H1 (cell line): Measurements from ENCODE around the gene ARHGEF28. TPM values are rescaled to one million over a fixed set of nuclear protein-coding genes. Genes with fewer than 3 reads are reported as not detected.

Experiments used
- CTCF ChIA-PET: fragments of 300-600 bp; sonication (Branson Sonifier 250); formaldehyde crosslinking; loops from one replicate; lab custom pipeline; 2021; ENCODE audit not compliant: partially characterized antibody; lab: Charles Lee
- POLR2A ChIA-PET: fragments of 300-600 bp; sonication (Branson Sonifier 250); formaldehyde crosslinking; loops from one replicate; lab custom pipeline; 2021; ENCODE audit warnings: inconsistent platforms; ENCODE audit not compliant: partially characterized antibody; lab: Charles Lee
- DNase-seq, 2 experiments: peaks; one replicate each; pipeline versions ENCODE4 v3.0.0 to v3.0.0-alpha.2; 2010 to 2022; ENCODE audit warnings: low spot score in 2 of 2, low read depth in 1 of 2, mixed read lengths in 1 of 2
- FAIRE-seq: peaks from 2 replicates; lab custom pipeline; 2011; peaks lifted over from hg19 to GRCh38; lab: Jason Lieb, UNC
- H2AFZ ChIP-seq: 2 replicates; pipeline ENCODE4 v1.8.1; 2012; ENCODE audit warnings: low read length, inconsistent platforms
- H2AK5ac ChIP-seq: 2 replicates; pipeline ENCODE4 v1.6.1; 2013; ENCODE audit warnings: low read depth, low read length
- H2BK120ac ChIP-seq: replicated peaks from 2 replicates; pipeline ENCODE3; 2013; ENCODE audit warnings: low read depth, low read length, inconsistent platforms
- H2BK12ac ChIP-seq: 2 replicates; pipeline ENCODE4 v1.6.1; 2013; ENCODE audit warnings: low read depth, low read length
- H2BK15ac ChIP-seq: 2 replicates; pipeline ENCODE4 v1.6.1; 2013; ENCODE audit warnings: low read length
- H2BK20ac ChIP-seq: 2 replicates; pipeline ENCODE4 v1.6.1; 2013; ENCODE audit warnings: low read length
- H2BK5ac ChIP-seq: 2 replicates; pipeline ENCODE4 v1.6.1; 2013; ENCODE audit warnings: low read depth, low read length
- H3K14ac ChIP-seq: 2 replicates; pipeline ENCODE4 v1.6.1; 2013; ENCODE audit warnings: inconsistent platforms; ENCODE audit not compliant: insufficient read length
- H3K18ac ChIP-seq: 2 replicates; pipeline ENCODE4 v1.6.1; 2013; ENCODE audit warnings: low read length; ENCODE audit errors: extremely low read depth
- H3K23ac ChIP-seq: 2 replicates; pipeline ENCODE4 v1.6.1; 2013; ENCODE audit warnings: inconsistent platforms; ENCODE audit not compliant: insufficient read length
- H3K23me2 ChIP-seq: 2 replicates; pipeline ENCODE4 v1.6.1; 2013; ENCODE audit warnings: low read depth, low read length
- H3K27ac ChIP-seq: 2 replicates; pipeline ENCODE4 v1.6.1; 2011; ENCODE audit warnings: low read depth, low read length, inconsistent platforms
- H3K27me3 ChIP-seq, 4 experiments: replicated peaks in 1 of 4; 1 replicate in 1 of 4; 2 replicates in 3 of 4; pipeline versions ENCODE4 v1.6.1 to v1.8.1; 2011 to 2013; ENCODE audit warnings: low read length in 3 of 4, mild to moderate bottlenecking in 3 of 4, inconsistent platforms in 2 of 4, mixed read lengths in 2 of 4, moderate library complexity in 1 of 4; ENCODE audit not compliant: control insufficient read depth in 3 of 4, insufficient read depth in 3 of 4; ENCODE audit errors: extremely low read depth in 1 of 4
- H3K36me3 ChIP-seq, 4 experiments: 2 replicates each; pipeline versions ENCODE4 v1.6.1 to v1.8.1; 2011 to 2013; ENCODE audit warnings: mild to moderate bottlenecking in 4 of 4, low read length in 3 of 4, moderate library complexity in 2 of 4, control low read depth in 1 of 4, inconsistent platforms in 1 of 4; ENCODE audit not compliant: insufficient read depth in 4 of 4, control insufficient read depth in 2 of 4
- H3K4ac ChIP-seq: replicated peaks from 2 replicates; pipeline ENCODE3; 2013; ENCODE audit warnings: low read length, low read depth, mixed read lengths, inconsistent platforms; ENCODE audit not compliant: insufficient read length
- H3K4me1 ChIP-seq, 4 experiments: replicated peaks in 1 of 4; 1 replicate in 1 of 4; 2 replicates in 3 of 4; pipeline versions ENCODE4 v1.6.1 to v1.8.1; 2011 to 2013; ENCODE audit warnings: low read length in 3 of 4, inconsistent platforms in 2 of 4, mixed read lengths in 1 of 4; ENCODE audit not compliant: insufficient read depth in 4 of 4, control insufficient read depth in 3 of 4
- H3K4me2 ChIP-seq, 2 experiments: 2 replicates each; pipeline versions ENCODE4 v1.6.1 to v1.8.1; 2011 to 2013; ENCODE audit warnings: low read depth in 2 of 2, low read length in 2 of 2, control low read depth in 1 of 2, inconsistent platforms in 1 of 2, mild to moderate bottlenecking in 1 of 2; ENCODE audit not compliant: insufficient read depth in 1 of 2
- H3K4me3 ChIP-seq, 4 experiments: fragments of 200-600, 300-600 bp in 1 of 4; sonication (generic), shearing (Covaris generic), sonication (Bioruptor Twin) in 1 of 4; 2 replicates each; pipeline versions ENCODE4 v1.5.1 to v1.8.1; 2011 to 2016; ENCODE audit warnings: low read length in 4 of 4, low read depth in 3 of 4, control low read depth in 2 of 4, inconsistent platforms in 2 of 4, mild to moderate bottlenecking in 2 of 4, mixed read lengths in 1 of 4, moderate library complexity in 1 of 4; ENCODE audit not compliant: insufficient read depth in 2 of 4; ENCODE audit errors: extremely low read depth in 1 of 4
- H3K56ac ChIP-seq: replicated peaks from 2 replicates; pipeline ENCODE3; 2013; ENCODE audit warnings: low read depth, mild to moderate bottlenecking, mixed read lengths, low read length, inconsistent platforms; ENCODE audit not compliant: insufficient read length
- H3K79me1 ChIP-seq: 2 replicates; pipeline ENCODE4 v1.6.1; 2013; ENCODE audit warnings: low read depth, low read length, control low read depth
- H3K79me2 ChIP-seq, 2 experiments: 2 replicates each; pipeline versions ENCODE4 v1.6.1 to v1.8.1; 2012 to 2013; ENCODE audit warnings: low read length in 2 of 2, mild to moderate bottlenecking in 2 of 2, inconsistent platforms in 1 of 2; ENCODE audit not compliant: insufficient read depth in 2 of 2, control insufficient read depth in 1 of 2
- H3K9ac ChIP-seq, 4 experiments: replicated peaks in 1 of 4; 1 replicate in 1 of 4; 2 replicates in 3 of 4; pipeline versions ENCODE4 v1.6.1 to v1.8.1; 2011 to 2013; ENCODE audit warnings: low read depth in 3 of 4, low read length in 3 of 4, control low read depth in 2 of 4, mild to moderate bottlenecking in 2 of 4, moderate library complexity in 2 of 4, inconsistent platforms in 1 of 4; ENCODE audit errors: extremely low read depth in 1 of 4
- H3K9me3 ChIP-seq, 2 experiments: 2 replicates each; pipeline versions ENCODE4 v1.6.1 to v1.8.1; 2012 to 2013; ENCODE audit warnings: mild to moderate bottlenecking in 2 of 2, moderate library complexity in 2 of 2, control low read depth in 1 of 2, inconsistent platforms in 1 of 2, low read depth in 1 of 2, low read length in 1 of 2, mixed read lengths in 1 of 2; ENCODE audit not compliant: insufficient read depth in 2 of 2
- H4K20me1 ChIP-seq, 2 experiments: replicated peaks in 1 of 2; 2 replicates each; pipeline versions ENCODE3 to v1.8.1; 2011 to 2013; ENCODE audit warnings: inconsistent platforms in 2 of 2, low read length in 2 of 2, mild to moderate bottlenecking in 1 of 2; ENCODE audit not compliant: insufficient read depth in 2 of 2, control insufficient read depth in 1 of 2
- H4K5ac ChIP-seq: 2 replicates; pipeline ENCODE4 v1.6.1; 2013; ENCODE audit warnings: low read length, low read depth, mixed read lengths, inconsistent platforms; ENCODE audit not compliant: insufficient read length
- H4K8ac ChIP-seq: 2 replicates; pipeline ENCODE4 v1.8.0; 2013; ENCODE audit warnings: mild to moderate bottlenecking, moderate library complexity, low read length, inconsistent platforms; ENCODE audit not compliant: insufficient read depth; ENCODE audit errors: extremely low read depth
- H4K91ac ChIP-seq: replicated peaks from 2 replicates; pipeline ENCODE3; 2013; ENCODE audit warnings: low read length, mixed read lengths, inconsistent platforms; ENCODE audit not compliant: insufficient read length
- BACH1 ChIP-seq: IDR thresholded peaks from 2 replicates; pipeline ENCODE4 v1.6.1; 2012; ENCODE audit warnings: low read length, improper control_type of control experiment
- BCL11A ChIP-seq, 2 experiments: IDR thresholded peaks; one replicate each; pipeline ENCODE4 v1.6.1; 2011; ENCODE audit warnings: low read depth in 2 of 2, low read length in 2 of 2, mild to moderate bottlenecking in 2 of 2
- SIX5 ChIP-seq: IDR thresholded peaks from 2 replicates; pipeline ENCODE4 v1.6.1; 2011; ENCODE audit warnings: mild to moderate bottlenecking, low read depth, low read length
- WGBS, 2 experiments: shearing (Covaris generic) in 1 of 2; methylation state at CpG; one replicate each; pipeline versions ENCODE4 v1.1.6 to v1.1.7; 2013 to 2015; ENCODE audit warnings: low lambda C conversion rate in 2 of 2, mixed read lengths in 2 of 2, inconsistent platforms in 1 of 2, low coverage in 1 of 2, missing lambda C conversion rate in 1 of 2; ENCODE audit not compliant: insufficient replicate concordance in 2 of 2, insufficient coverage in 1 of 2, insufficient read length in 1 of 2; ENCODE audit errors: extremely low coverage in 1 of 2, missing lambda C conversion rate in 1 of 2; 5-methylcytosine and 5-hydroxymethylcytosine counted together
- polyA plus RNA-seq, 7 experiments: library from polyadenylated mRNA; depleted of rRNA in 3 of 7; stranded (reverse) in 5 of 7; unstranded in 2 of 7; fragments of >200 nt in 5 of 7; fragments of 200-250 nt in 2 of 7; gene quantifications; 1 replicate in 5 of 7; 2 replicates in 1 of 7; 4 replicates in 1 of 7; pipeline versions ENCODE4 v1.2.1 to v1.2.3, GENCODE V29; 2011 to 2013; ENCODE audit warnings: missing spikeins in 2 of 7, mixed read lengths in 2 of 7
- total RNA-seq: library from RNA; stranded (reverse); fragmentation: NEBNext Ultra II Directional; extraction: Animal tissue kit (Norgen Biotek cat#: 25700); gene quantifications from 2 replicates; pipeline ENCODE4 v1.2.1, GENCODE V29; 2021

ARHGEF28 gene
- total and polyA plus RNA-seq, 2 of the 8 experiments (the other 6 are each of a cell fraction or from before 2014, with no cell fraction given), result 0.33 to 1.0 TPM

GRCh38 chr5:73858776-73859175, 232.8 kb downstream of the ARHGEF28 start:
- H3K27ac ChIP-seq, result no peak overlapping the region
- no peak overlapping the region for H2BK120ac ChIP-seq
- WGBS, 2 experiments, result 92% methylated on average over 3 of the region's 3 CpGs; no CpG with 5 or more reads in 1 of the 2 experiments
- no peak overlapping the region for H4K91ac ChIP-seq
- CTCF ChIA-PET, result interaction anchor here (1.0 kb wide), 1 partner anchor 14 kb away, joined by 3 read pairs; no protein-coding TSS in a partner anchor
- H2BK12ac ChIP-seq, result no peak overlapping the region
- no peak overlapping the region for H3K4me2 ChIP-seq
- no peaks in the 10 kb centered on the region for H3K27me3 ChIP-seq
- H2BK20ac ChIP-seq, result no peak overlapping the region
- H2AFZ ChIP-seq, result no peak overlapping the region
- H3K23ac ChIP-seq, result no peak overlapping the region
- no peaks in the 10 kb centered on the region for H4K20me1 ChIP-seq
- no peak overlapping the region for H3K4me3 ChIP-seq
- no peaks in the 10 kb centered on the region for H3K4me1 ChIP-seq
- no peak overlapping the region for H4K5ac ChIP-seq
- no peak overlapping the region for H4K8ac ChIP-seq
- no peak for TF ChIP-seq BCL11A (IDR thresholded peaks at IDR 0.05; ENCODE audit: low read depth in 2 of 2, low read length in 2 of 2)
- no peak for TF ChIP-seq SIX5
- no peak for TF ChIP-seq BACH1
- TF ChIP-seq, all 59 proteins: peak for 0
- H3K14ac ChIP-seq, result no peak overlapping the region
- FAIRE-seq (no peak), DNase-seq (no peak)
- no peak overlapping the region for H3K4ac ChIP-seq
- H2AK5ac ChIP-seq, result no peak overlapping the region
- H3K9ac ChIP-seq, result no peak overlapping the region
- no peaks in the 10 kb centered on the region for H3K36me3 ChIP-seq
- no peak overlapping the region for H2BK15ac ChIP-seq
- H3K56ac ChIP-seq, result no peak overlapping the region
- H3K18ac ChIP-seq, result no peak overlapping the region
- H3K79me2 ChIP-seq, result no peaks in the 10 kb centered on the region
- H3K9me3 ChIP-seq, result no peaks in the 10 kb centered on the region
- POLR2A ChIA-PET, result no interaction called here
- H3K23me2 ChIP-seq, result no peaks in the 10 kb centered on the region
- H2BK5ac ChIP-seq, result no peak overlapping the region
- H3K79me1 ChIP-seq, result no peaks in the 10 kb centered on the region
